GM19328 (cell line): ENCODE measurements around the gene CCDC30.

Source experiments
- ATAC-seq: cut with Tn5 transposase; IDR thresholded peaks from one replicate; pipeline ENCODE4 v1.9.1; 2021; ENCODE audit warnings: mild to moderate bottlenecking, moderate library complexity; ENCODE audit not compliant: unreplicated experiment

The CCDC30 gene

GRCh38 chr1:42684139-42684538 lies 221.1 kb downstream of the CCDC30 start:
- ATAC-seq = no peak

- ATAC-seq = no peak
Measured at GRCh38 chr1:42686418-42686817, 223.3 kb downstream of the CCDC30 start.

GRCh38 chr1:42689912-42690311 lies 226.8 kb downstream of the CCDC30 start:
- ATAC-seq = no peak

- ATAC-seq = no peak
Measured at GRCh38 chr1:42690477-42691156, 227.5 kb downstream of the CCDC30 start.

- ATAC-seq = no peak
Measured at GRCh38 chr1:42691157-42691498, 228.0 kb downstream of the CCDC30 start.

GRCh38 chr1:42692461-42692860 lies 229.4 kb downstream of the CCDC30 start:
- ATAC-seq = no peak

- no peak for ATAC-seq
Measured at GRCh38 chr1:42692911-42693310, 229.8 kb downstream of the CCDC30 start.

- no peak for ATAC-seq
Measured at GRCh38 chr1:42698081-42698813, 235.2 kb downstream of the CCDC30 start.

- ATAC-seq = no peak
Measured at GRCh38 chr1:42700006-42700405, 236.9 kb downstream of the CCDC30 start.

GRCh38 chr1:42703888-42704464 lies 240.9 kb downstream of the CCDC30 start:
- ATAC-seq = no peak
